AG09319 (cell line): Measurements from ENCODE around the gene MBD5.

ENCODE experiments used
- DNase-seq: peaks from one replicate; pipeline ENCODE4 v3.0.0-alpha.2; 2010; ENCODE audit warnings: low read depth; ENCODE audit errors: extremely low read depth
- TF ChIP-seq, protein P1 (sequence below): IDR thresholded peaks from 2 replicates; pipeline ENCODE4 v1.5.1; 2011; ENCODE audit warnings: low read depth, mild to moderate bottlenecking, inconsistent platforms, low read length, moderate library complexity

MBD5 gene

DNA sequence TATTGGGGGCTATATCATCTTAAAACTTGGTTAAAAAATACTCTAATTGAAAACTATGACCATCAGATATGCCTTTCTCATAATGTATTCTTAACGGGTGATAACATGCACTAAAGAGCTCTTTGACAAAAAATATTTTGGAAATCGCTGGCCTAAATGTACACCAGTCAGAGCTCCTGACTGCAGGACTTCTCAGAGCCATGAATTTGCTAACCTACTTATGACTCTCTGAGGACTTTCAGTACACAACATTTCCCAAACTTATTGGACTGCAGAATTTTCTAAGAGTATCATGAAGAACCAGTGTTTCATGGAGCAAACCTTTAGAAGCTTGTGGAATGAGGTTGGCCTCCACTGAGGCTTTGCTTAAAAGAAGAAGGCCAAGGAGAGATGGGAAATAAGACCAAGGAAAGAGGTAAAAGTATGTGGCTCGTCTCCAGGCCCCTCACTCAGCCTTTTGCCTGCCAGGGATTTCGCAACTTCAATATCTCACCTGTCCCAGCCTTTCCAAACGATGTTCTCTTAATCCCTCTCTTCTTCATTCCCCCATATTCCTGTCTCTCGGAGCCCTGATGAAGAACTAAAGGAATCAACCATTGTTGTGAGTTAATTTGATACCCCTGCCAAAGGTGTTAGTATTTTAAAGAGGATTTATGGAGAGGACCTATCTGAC lies 534.9 kb downstream of the MBD5 start:
- no peak for DNase-seq
- TF ChIP-seq, protein P1, sequence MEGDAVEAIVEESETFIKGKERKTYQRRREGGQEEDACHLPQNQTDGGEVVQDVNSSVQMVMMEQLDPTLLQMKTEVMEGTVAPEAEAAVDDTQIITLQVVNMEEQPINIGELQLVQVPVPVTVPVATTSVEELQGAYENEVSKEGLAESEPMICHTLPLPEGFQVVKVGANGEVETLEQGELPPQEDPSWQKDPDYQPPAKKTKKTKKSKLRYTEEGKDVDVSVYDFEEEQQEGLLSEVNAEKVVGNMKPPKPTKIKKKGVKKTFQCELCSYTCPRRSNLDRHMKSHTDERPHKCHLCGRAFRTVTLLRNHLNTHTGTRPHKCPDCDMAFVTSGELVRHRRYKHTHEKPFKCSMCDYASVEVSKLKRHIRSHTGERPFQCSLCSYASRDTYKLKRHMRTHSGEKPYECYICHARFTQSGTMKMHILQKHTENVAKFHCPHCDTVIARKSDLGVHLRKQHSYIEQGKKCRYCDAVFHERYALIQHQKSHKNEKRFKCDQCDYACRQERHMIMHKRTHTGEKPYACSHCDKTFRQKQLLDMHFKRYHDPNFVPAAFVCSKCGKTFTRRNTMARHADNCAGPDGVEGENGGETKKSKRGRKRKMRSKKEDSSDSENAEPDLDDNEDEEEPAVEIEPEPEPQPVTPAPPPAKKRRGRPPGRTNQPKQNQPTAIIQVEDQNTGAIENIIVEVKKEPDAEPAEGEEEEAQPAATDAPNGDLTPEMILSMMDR: no peak

DNA sequence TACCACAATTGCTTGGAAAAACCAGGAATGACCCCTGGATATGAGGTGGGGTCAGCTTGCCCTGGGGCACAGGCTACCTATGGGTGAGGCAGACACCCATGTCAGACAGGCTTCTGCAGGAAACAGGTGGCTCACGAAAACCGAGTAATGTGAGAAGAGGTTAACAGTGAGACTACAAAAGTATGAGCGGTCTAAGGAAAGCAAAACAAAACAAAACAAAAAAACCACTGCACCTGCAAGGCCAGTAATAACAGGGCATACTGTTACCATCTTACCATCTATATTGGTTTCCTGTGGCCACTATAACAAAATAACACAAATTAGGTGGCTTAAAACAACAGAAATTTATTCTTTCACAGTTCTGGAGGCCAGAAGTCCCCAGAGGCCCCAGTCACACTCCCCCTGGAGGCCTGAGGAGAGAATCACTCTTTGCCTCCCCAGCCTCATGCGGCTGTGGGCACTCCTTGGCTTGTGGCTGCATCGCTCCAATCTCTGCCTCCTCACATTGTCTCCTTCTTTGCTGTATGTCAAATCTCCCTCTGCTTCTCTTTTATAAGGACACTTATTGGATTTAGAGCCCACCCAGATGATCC lies 537.0 kb downstream of the MBD5 start:
- DNase-seq: no peak
- TF ChIP-seq, protein P1: no peak

DNA sequence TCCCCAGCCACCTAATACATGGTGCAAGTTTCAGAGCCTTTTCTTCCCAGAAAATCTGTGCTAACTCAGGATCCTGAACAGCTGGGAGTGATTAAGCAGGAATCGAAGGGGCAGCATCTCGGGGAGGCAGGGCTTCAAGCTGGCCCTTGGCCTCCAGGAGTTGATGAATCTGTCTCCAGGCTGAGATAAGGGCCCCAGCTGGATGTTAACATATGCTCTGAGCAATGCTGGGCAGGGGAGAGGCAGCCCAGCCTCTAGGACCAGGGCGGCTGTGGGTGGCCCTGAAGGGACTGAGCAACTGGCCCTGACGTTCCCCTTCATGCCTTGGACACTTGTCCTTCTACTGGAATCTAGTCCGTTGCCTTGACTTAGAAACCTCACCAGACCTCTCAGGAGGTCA lies 539.6 kb downstream of the MBD5 start:
- no peak for DNase-seq
- TF ChIP-seq, protein P1: no peak

DNA sequence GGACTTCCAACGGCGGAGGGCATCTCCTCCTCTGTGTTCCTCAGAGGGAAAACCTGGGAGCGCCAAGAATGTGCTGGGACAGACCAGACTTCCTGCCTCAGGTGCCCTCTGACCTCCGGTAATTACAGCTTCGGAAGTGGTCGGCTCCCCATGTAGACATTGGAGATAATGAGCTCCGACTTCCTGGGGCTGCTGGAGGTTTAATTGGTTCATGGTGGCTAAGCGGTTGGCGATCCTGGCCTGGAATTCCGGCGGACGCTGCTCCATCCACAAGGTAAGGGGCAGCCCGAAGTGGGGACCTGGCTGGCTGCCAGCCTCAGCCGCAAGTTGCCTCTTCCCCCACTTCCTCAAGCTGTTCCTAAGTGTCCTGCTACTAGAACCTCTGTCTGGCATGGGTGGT lies 540.5 kb downstream of the MBD5 start:
- TF ChIP-seq, protein P1: no peak
- no peak for DNase-seq

DNA sequence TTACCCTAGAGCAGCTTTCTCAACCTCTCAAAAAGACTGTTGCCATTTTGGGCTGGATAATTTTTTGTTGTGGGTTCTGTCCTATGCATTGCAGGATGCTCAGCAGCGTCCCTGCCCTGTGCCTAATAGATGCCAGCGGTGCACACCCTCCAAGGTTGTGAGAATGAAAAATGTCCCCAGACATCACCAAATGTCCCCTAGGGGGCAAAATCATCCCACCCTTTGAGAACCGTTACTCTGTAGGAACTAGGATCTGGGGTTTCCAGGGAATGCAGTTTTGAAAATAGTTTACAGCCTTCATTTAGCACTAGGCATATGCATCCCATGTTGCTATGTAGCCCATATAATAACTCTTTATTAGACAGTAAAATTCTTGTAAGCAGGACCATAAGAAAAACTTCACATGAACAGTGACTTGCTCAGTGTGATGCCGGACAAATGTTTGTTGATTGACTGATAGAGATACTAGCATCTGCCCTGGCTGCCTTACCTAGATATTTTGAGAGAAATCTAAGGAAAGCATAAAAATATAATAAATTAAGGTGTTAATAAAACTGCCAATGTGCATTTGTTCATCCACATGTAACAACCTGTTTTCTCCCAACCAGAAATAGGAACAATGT lies 544.5 kb downstream of the MBD5 start:
- TF ChIP-seq, protein P1: peak; percentile 11
- DNase-seq: no peak
